Naive thymus-derived CD4-positive, alpha-beta T cell (primary cell): Measurements from ENCODE around the gene GIPC3. TPM values are rescaled to one million over a fixed set of nuclear protein-coding genes. Genes with fewer than 3 reads are reported as not detected.

Experiments used
- ATAC-seq: fragments of 150-1000 bp; cut with Tn5 transposase; 2 replicates; pipeline ENCODE4 v1.10.0; 2021; ENCODE audit warnings: mild to moderate bottlenecking, moderate library complexity
- CTCF ChIA-PET: fragments of 350-600 bp; sonication (Branson Sonifier 250); formaldehyde crosslinking; loops from one replicate; lab custom pipeline; 2021; ENCODE audit warnings: antibody characterized with exemption; lab: Charles Lee
- POLR2A ChIA-PET: fragments of 350-600 bp; sonication (Branson Sonifier 250); formaldehyde crosslinking; loops from one replicate; lab custom pipeline; 2021; ENCODE audit warnings: antibody characterized with exemption, inconsistent platforms; lab: Charles Lee
- DNase-seq, 9 donors: peaks; one replicate each; pipeline versions ENCODE4 v3.0.0 to v3.0.0-alpha.2; 2020 to 2022; ENCODE audit warnings: mixed read lengths in 1 of 9
- H3K27ac ChIP-seq: one replicate; pipeline ENCODE4 v1.7.0; 2013; ENCODE audit warnings: mild to moderate bottlenecking, low read depth, low read length, moderate library complexity
- H3K27me3 ChIP-seq, 2 donors: one replicate each; pipeline ENCODE4 v1.7.0; 2013; ENCODE audit warnings: low read length in 2 of 2, mild to moderate bottlenecking in 2 of 2, moderate library complexity in 2 of 2; ENCODE audit not compliant: control insufficient read depth in 2 of 2, insufficient read depth in 2 of 2
- H3K36me3 ChIP-seq, 3 experiments: 1 replicate in 2 of 3; 2 replicates in 1 of 3; pipeline ENCODE4 v1.7.0; 2013; ENCODE audit warnings: low read length in 3 of 3, mild to moderate bottlenecking in 3 of 3, moderate library complexity in 1 of 3; ENCODE audit not compliant: insufficient read depth in 3 of 3, control insufficient read depth in 2 of 3
- H3K4me1 ChIP-seq, 2 donors: one replicate each; pipeline ENCODE4 v1.7.0; 2013; ENCODE audit warnings: low read length in 2 of 2, mild to moderate bottlenecking in 2 of 2, moderate library complexity in 1 of 2; ENCODE audit not compliant: control insufficient read depth in 2 of 2, insufficient read depth in 2 of 2
- H3K4me3 ChIP-seq: 2 replicates; pipeline ENCODE4 v1.7.0; 2013; ENCODE audit warnings: mild to moderate bottlenecking, low read length
- H3K9me3 ChIP-seq, 3 experiments: 1 replicate in 2 of 3; 2 replicates in 1 of 3; pipeline ENCODE4 v1.7.0; 2013; ENCODE audit warnings: low read length in 3 of 3; ENCODE audit not compliant: control insufficient read depth in 2 of 3
- H3K27ac Mint-ChIP-seq, 9 donors: one replicate each; pipeline ENCODE4 v1.8.0; 2020 to 2022; ENCODE audit warnings: mixed read lengths in 9 of 9, mild to moderate bottlenecking in 8 of 9, moderate library complexity in 5 of 9, inconsistent platforms in 2 of 9
- H3K27me3 Mint-ChIP-seq, 5 donors: one replicate each; pipeline ENCODE4 v1.8.0; 2021 to 2022; ENCODE audit warnings: mixed read lengths in 5 of 5, mild to moderate bottlenecking in 1 of 5
- H3K36me3 Mint-ChIP-seq, 5 donors: one replicate each; pipeline ENCODE4 v1.8.0; 2020 to 2022; ENCODE audit warnings: mixed read lengths in 5 of 5, mild to moderate bottlenecking in 3 of 5, inconsistent platforms in 1 of 5
- H3K4me1 Mint-ChIP-seq, 7 donors: one replicate each; pipeline ENCODE4 v1.8.0; 2020 to 2022; ENCODE audit warnings: mixed read lengths in 7 of 7, mild to moderate bottlenecking in 3 of 7, inconsistent platforms in 1 of 7
- H3K4me3 Mint-ChIP-seq, 10 donors: one replicate each; pipeline ENCODE4 v1.8.0; 2020 to 2022; ENCODE audit warnings: mild to moderate bottlenecking in 10 of 10, mixed read lengths in 10 of 10, moderate library complexity in 6 of 10, inconsistent platforms in 2 of 10
- H3K9me3 Mint-ChIP-seq, 11 donors: one replicate each; pipeline ENCODE4 v1.8.0; 2020 to 2022; ENCODE audit warnings: mixed read lengths in 11 of 11, mild to moderate bottlenecking in 4 of 11, inconsistent platforms in 1 of 11, moderate library complexity in 1 of 11
- intact Hi-C, 2 donors: fragments of 100-400 bp; cut with micrococcal nuclease; formaldehyde crosslinking; loops; one replicate each; pipeline ENCODE4 v1.15.1; 2023
- polyA plus RNA-seq, 2 donors: library from polyadenylated mRNA; unstranded; fragments of 300-500 nt; fragmentation: Illumina TruSeq; gene quantifications; one replicate each; pipeline ENCODE4 v1.2.3, GENCODE V29; 2021
- total RNA-seq, 6 experiments: library from RNA in 5 of 6; stranded (reverse) in 5 of 6; gene quantifications; 1 replicate in 5 of 6; 2 replicates in 1 of 6; pipeline ENCODE4 v1.2.3 and lab custom pipeline; 2021 to 2026

GIPC3 gene
- total and polyA plus RNA-seq, 7 experiments from 2014 or later: 0.85 to 3.3 (median 2.0) TPM

DNA sequence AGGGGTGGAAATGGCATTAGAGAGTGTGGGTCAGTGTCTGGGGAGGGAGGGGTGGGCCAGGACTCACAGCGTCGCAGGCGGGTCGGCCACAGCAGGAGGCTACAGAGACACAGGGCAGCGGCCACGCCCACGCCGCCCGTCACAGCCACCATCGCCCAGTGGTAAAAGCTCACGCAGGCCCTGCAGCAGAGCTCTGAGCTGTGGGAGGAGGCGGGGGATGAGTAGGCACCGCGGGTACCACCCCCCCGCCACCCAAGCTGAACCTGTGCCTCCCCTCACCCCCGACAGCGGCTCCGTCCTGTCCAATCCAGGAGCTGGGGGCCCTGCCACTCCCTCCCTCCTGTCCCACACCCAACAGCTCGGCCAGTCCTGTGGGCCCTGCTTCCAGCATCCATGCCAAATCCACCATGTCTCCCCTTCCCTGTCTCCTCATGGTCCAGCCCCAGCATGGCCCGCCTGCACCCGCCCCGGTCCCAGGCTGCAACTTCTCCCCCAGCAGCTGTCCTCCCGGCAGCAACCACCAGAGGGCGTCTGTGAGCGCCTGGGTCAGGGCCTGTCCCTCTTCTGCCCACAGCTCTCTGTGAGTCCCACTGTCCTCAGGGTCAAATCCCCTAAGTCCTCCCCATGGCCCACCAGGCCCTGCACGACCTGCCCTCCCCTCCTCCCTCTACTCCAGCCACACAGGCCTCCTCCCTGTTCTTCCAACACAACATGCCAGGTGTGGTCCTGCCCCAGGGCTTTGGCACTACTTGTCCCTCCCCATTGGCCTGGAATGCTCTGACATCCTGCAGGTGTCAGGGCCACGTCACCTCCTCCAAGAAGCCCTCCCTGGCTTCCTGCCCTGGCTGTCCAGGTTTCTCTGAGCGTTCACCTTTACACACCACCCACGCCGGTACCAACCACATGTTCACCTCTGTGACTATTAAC, 40.3 kb upstream of the GIPC3 start:
- Mint-ChIP-seq H3K36me3 (peaks cover 0 to 4% (median 0%) of the 10 kb centered on the region in 5 donors), H3K4me1 (peaks cover 4 to 17% (median 11%) of the 10 kb centered on the region in 7 donors), H3K4me3 (peak overlapping the region in 1 of 10 donors; percentile 7), H3K27me3 (no peaks in the 10 kb centered on the region), H3K9me3 (no peaks in the 10 kb centered on the region), H3K27ac (peak overlapping the region in 8 of 9 donors; percentile 46 to 81 (median 71))
- DNase-seq (peak; percentile 52 to 89 (median 70)), ATAC-seq (peak; percentile 77)
- Histone ChIP-seq H3K9me3 (no peaks in the 10 kb centered on the region), H3K27ac (peak overlapping the region; percentile 19), H3K27me3 (no peaks in the 10 kb centered on the region), H3K36me3 (peaks cover 0 to 65% (median 0%) of the 10 kb centered on the region in 3 experiments), H3K4me1 (no peaks in the 10 kb centered on the region), H3K4me3 (no peak overlapping the region)
- intact Hi-C loops: loop anchor here (1.0 to 2.0 kb wide), 4 partner anchors 9 to 161 kb away; partner anchors contain the start of gene GIPC3 (in 1 of the 2)
- ChIA-PET CTCF (interaction anchor here (0.6 to 3.2 kb wide), 13 partner anchors 10 to 488 kb away, joined by 3 to 30 read pairs (median 3); partner anchors contain the start of genes GIPC3 and MFSD12), POLR2A (interaction anchor here (0.9 to 3.6 kb wide), 5 partner anchors 9 to 82 kb away, joined by 3 to 25 read pairs (median 4); partner anchors contain the start of gene MFSD12)

GRCh38 chr19:3545669-3546034, 39.6 kb upstream of the GIPC3 start:
- no peak for DNase-seq
- intact Hi-C loops: loop anchor here (1.0 to 2.0 kb wide), 4 partner anchors 9 to 161 kb away; partner anchors contain the start of gene GIPC3 (in 1 of the 2)
- peaks cover 4 to 17% (median 11%) of the 10 kb centered on the region in 7 donors for H3K4me1 Mint-ChIP-seq

DNA sequence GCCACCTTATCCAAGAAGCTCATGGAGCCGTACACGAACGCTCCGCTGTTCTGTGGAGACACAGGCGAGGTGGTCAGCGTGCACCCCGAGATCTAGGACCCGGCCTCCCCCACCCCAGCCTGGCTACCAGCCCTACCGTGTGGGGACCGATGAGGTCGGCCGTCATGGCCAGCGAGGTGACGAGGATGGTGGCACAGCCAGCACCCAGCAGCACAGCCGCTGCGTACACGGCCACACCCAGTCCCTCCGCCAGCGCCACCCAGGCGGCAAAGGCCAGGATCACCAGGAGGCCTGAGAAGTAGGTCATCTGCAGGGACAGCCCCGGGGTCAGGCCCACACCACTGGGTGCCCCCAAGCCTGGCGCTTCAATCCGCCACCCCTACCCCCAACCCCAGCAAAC, 39.2 kb upstream of the GIPC3 start:
- DNase-seq: no peak

More at GRCh38 chr19:3545669-3546034, 39.6 kb upstream of the GIPC3 start:
- H3K27me3 ChIP-seq: no peaks in the 10 kb centered on the region
- H3K4me3 Mint-ChIP-seq: peak overlapping the region in 1 of 10 donors; percentile 42
- H3K9me3 Mint-ChIP-seq: no peaks in the 10 kb centered on the region
- H3K36me3 Mint-ChIP-seq: peaks cover 0 to 2% (median 0%) of the 10 kb centered on the region in 5 donors
- H3K36me3 ChIP-seq: peaks cover 0 to 68% (median 0%) of the 10 kb centered on the region in 3 experiments
- POLR2A ChIA-PET: interaction anchor here (0.9 to 3.6 kb wide), 3 partner anchors 9 to 82 kb away, joined by 3 to 25 read pairs (median 10); partner anchors contain the start of gene MFSD12
- no peak for ATAC-seq
- no peaks in the 10 kb centered on the region for H3K27me3 Mint-ChIP-seq
- peak overlapping the region; percentile 19 for H3K27ac ChIP-seq
- CTCF ChIA-PET: interaction anchor here (0.6 to 3.2 kb wide), 7 partner anchors 10 to 251 kb away, joined by 3 to 30 read pairs (median 4); partner anchors contain the start of genes GIPC3 and MFSD12
- peak overlapping the region in 8 of 9 donors; percentile 30 to 85 (median 55) for H3K27ac Mint-ChIP-seq
- no peak overlapping the region for H3K4me3 ChIP-seq
- no peaks in the 10 kb centered on the region for H3K9me3 ChIP-seq
- H3K4me1 ChIP-seq: no peaks in the 10 kb centered on the region

GRCh38 chr19:3547301-3547731, 38.0 kb upstream of the GIPC3 start:
- no peaks in the 10 kb centered on the region for H3K9me3 ChIP-seq
- intact Hi-C loops: no loop called here
- no peak overlapping the region for H3K4me3 Mint-ChIP-seq
- peaks cover 0 to 2% (median 0%) of the 10 kb centered on the region in 5 donors for H3K36me3 Mint-ChIP-seq
- DNase-seq: peak in 2 of 9 donors; percentile 25 to 44
- POLR2A ChIA-PET: interaction anchor here (3.6 kb wide), 1 partner anchor 10 kb away, joined by 25 read pairs; the partner anchor contains the start of gene MFSD12
- no peaks in the 10 kb centered on the region for H3K27me3 ChIP-seq
- H3K27ac ChIP-seq: no peak overlapping the region
- H3K4me3 ChIP-seq: no peak overlapping the region
- peaks cover 0 to 74% (median 0%) of the 10 kb centered on the region in 3 experiments for H3K36me3 ChIP-seq
- H3K4me1 ChIP-seq: no peaks in the 10 kb centered on the region
- ATAC-seq: no peak
- peak overlapping the region in 1 of 9 donors; percentile 3 for H3K27ac Mint-ChIP-seq
- CTCF ChIA-PET: interaction anchor here (1.1 kb wide), 1 partner anchor 71 kb away, joined by 5 read pairs; no protein-coding TSS in a partner anchor
- no peaks in the 10 kb centered on the region for H3K9me3 Mint-ChIP-seq
- no peaks in the 10 kb centered on the region for H3K27me3 Mint-ChIP-seq
- peaks cover 9 to 24% (median 13%) of the 10 kb centered on the region in 7 donors for H3K4me1 Mint-ChIP-seq

More for the DNA sequence above, 39.2 kb upstream of the GIPC3 start:
- Histone ChIP-seq H3K27me3 (no peaks in the 10 kb centered on the region), H3K4me1 (no peaks in the 10 kb centered on the region), H3K36me3 (peaks cover 0 to 73% (median 0%) of the 10 kb centered on the region in 3 experiments), H3K4me3 (no peak overlapping the region), H3K27ac (no peak overlapping the region), H3K9me3 (no peaks in the 10 kb centered on the region)
- intact Hi-C loops: no loop called here
- H3K9me3 Mint-ChIP-seq: no peaks in the 10 kb centered on the region
- CTCF ChIA-PET: interaction anchor here (1.5 to 3.2 kb wide), 3 partner anchors 9 to 98 kb away, joined by 3 to 30 read pairs (median 4); partner anchors contain the start of gene MFSD12
- H3K4me1 Mint-ChIP-seq: peaks cover 4 to 17% (median 11%) of the 10 kb centered on the region in 7 donors
- peaks cover 0 to 2% (median 0%) of the 10 kb centered on the region in 5 donors for H3K36me3 Mint-ChIP-seq
- no peak for ATAC-seq
- H3K27me3 Mint-ChIP-seq: no peaks in the 10 kb centered on the region
- POLR2A ChIA-PET: interaction anchor here (0.9 to 3.6 kb wide), 4 partner anchors 8 to 56 kb away, joined by 3 to 25 read pairs (median 8); partner anchors contain the start of gene MFSD12
- H3K4me3 Mint-ChIP-seq: no peak overlapping the region
- peak overlapping the region in 5 of 9 donors; percentile 20 to 85 (median 62) for H3K27ac Mint-ChIP-seq

DNA sequence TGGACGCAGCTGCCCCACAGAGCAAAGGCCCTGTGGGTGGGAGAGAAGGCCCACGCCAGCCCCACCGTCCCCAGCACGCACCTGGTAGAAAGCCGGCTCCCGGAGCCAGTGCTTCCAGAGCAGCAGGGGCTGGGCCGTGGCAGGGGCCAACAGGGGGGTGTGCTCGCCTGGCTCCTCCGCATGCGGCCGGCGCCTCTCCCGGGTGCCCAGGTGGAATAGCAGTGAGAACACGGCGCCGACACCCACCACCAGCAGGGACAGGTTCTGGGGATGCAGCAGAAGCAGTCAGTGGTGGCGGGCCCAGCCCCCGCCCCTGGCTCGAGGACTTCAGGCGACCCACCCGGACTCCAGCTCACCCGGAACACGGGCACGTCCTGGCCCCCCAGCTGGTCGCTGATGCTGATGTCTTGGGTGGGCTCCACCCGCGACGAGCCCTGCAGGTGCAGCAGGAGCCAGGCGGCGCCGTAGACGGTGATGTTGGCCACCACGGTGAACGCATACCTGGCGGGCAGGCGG, 37.5 kb upstream of the GIPC3 start:
- Histone ChIP-seq H3K36me3 (peaks cover 0 to 71% (median 0%) of the 10 kb centered on the region in 3 experiments), H3K4me1 (peaks cover 0 to 4% of the 10 kb centered on the region in 2 donors), H3K9me3 (no peaks in the 10 kb centered on the region), H3K4me3 (no peak overlapping the region), H3K27me3 (no peaks in the 10 kb centered on the region), H3K27ac (no peak overlapping the region)
- no peak for ATAC-seq
- no peak for DNase-seq
- Mint-ChIP-seq H3K4me1 (peaks cover 13 to 29% (median 14%) of the 10 kb centered on the region in 7 donors), H3K27ac (no peak overlapping the region), H3K9me3 (no peaks in the 10 kb centered on the region), H3K36me3 (peaks cover 0 to 2% (median 0%) of the 10 kb centered on the region in 5 donors), H3K27me3 (no peaks in the 10 kb centered on the region), H3K4me3 (no peak overlapping the region)
- intact Hi-C loops: no loop called here
- CTCF ChIA-PET: interaction anchor here (1.1 kb wide), 1 partner anchor 71 kb away, joined by 5 read pairs; no protein-coding TSS in a partner anchor
- POLR2A ChIA-PET: interaction anchor here (0.9 to 3.6 kb wide), 2 partner anchors 9 to 57 kb away, joined by 3 to 25 read pairs; partner anchors contain the start of gene MFSD12
